ENCODE data around the gene IAPP.
"Not testable (repeated sequence)": the region's sequence is repeated elsewhere in the genome, so short reads cannot be mapped to it uniquely, and the experiment has no call there.

Gene IAPP

GRCh38 chr12:21416511-21417121 lies 43.9 kb downstream of the IAPP start:
- no peak overlapping the region for H3K4me3 Mint-ChIP-seq
- H3K4me1 Mint-ChIP-seq (ENCODE audit: low read depth) = no peaks in the 10 kb centered on the region
- H3K36me3 Mint-ChIP-seq (ENCODE audit: low read depth) = no peaks in the 10 kb centered on the region
- peaks cover 24% of the 10 kb centered on the region for H3K27me3 Mint-ChIP-seq (ENCODE audit: low read depth)
- H3K27ac Mint-ChIP-seq = no peak overlapping the region
- no peaks in the 10 kb centered on the region for H3K9me3 Mint-ChIP-seq

- not testable (repeated sequence) for H3K4me3 Mint-ChIP-seq
These were observed 45.7 kb downstream of the IAPP start for GRCh38 chr12:21418398-21418797.

GRCh38 chr12:21419009-21419699 lies 46.5 kb downstream of the IAPP start:
- not testable (repeated sequence) for H3K9me3 Mint-ChIP-seq; H3K27ac Mint-ChIP-seq; H3K36me3 Mint-ChIP-seq (ENCODE audit: low read depth); H3K4me3 Mint-ChIP-seq; H3K4me1 Mint-ChIP-seq (ENCODE audit: low read depth)
- peaks cover 24% of the 10 kb centered on the region for H3K27me3 Mint-ChIP-seq (ENCODE audit: low read depth)

More at GRCh38 chr12:21418398-21418797, 45.7 kb downstream of the IAPP start:
- H3K9me3 Mint-ChIP-seq; H3K4me1 Mint-ChIP-seq (ENCODE audit: low read depth); H3K27ac Mint-ChIP-seq; H3K36me3 Mint-ChIP-seq (ENCODE audit: low read depth): not testable (repeated sequence)
- H3K27me3 Mint-ChIP-seq (ENCODE audit: low read depth) = peaks cover 24% of the 10 kb centered on the region

GRCh38 chr12:21428241-21428640 lies 55.5 kb downstream of the IAPP start:
- Mint-ChIP-seq H3K4me1 (ENCODE audit: low read depth) (no peaks in the 10 kb centered on the region), H3K27ac (no peak overlapping the region), H3K27me3 (ENCODE audit: low read depth) (peaks cover 19% of the 10 kb centered on the region), H3K36me3 (ENCODE audit: low read depth) (no peaks in the 10 kb centered on the region), H3K9me3 (peaks cover 5% of the 10 kb centered on the region), H3K4me3 (no peak overlapping the region)

All from T-helper 1 cell treated with Interleukin-12 subunit alpha and Interleukin-12 subunit beta and Interleukin-4 antibody, amounts not matched to agents 30 μg/mL and 1 μg/mL, for 36 hours (primary cell).